Right renal cortex interstitium (tissue), 3 donors: ENCODE data around the gene MEIOB. TPM values are rescaled to one million over a fixed set of nuclear protein-coding genes. Genes with fewer than 3 reads are reported as not detected.

Source experiments
- DNase-seq, 3 donors: peaks; one replicate each; pipeline ENCODE4 v3.0.0-alpha.2; 2013; ENCODE audit warnings: low read depth in 3 of 3, low spot score in 2 of 3
- polyA plus RNA-seq, 3 donors: library from polyadenylated mRNA; unstranded; fragments of 120-200 nt; gene quantifications; one replicate each; pipeline ENCODE4 v1.2.1, GENCODE V29; 2013; ENCODE audit not compliant: insufficient read length in 3 of 3

The MEIOB gene
- polyA plus RNA-seq, 3 donors, result 1.1 to 1.3 (median 1.3) TPM

GRCh38 chr16:1789643-1790045 lies 82.3 kb downstream of the MEIOB start:
- no peak for DNase-seq

DNA sequence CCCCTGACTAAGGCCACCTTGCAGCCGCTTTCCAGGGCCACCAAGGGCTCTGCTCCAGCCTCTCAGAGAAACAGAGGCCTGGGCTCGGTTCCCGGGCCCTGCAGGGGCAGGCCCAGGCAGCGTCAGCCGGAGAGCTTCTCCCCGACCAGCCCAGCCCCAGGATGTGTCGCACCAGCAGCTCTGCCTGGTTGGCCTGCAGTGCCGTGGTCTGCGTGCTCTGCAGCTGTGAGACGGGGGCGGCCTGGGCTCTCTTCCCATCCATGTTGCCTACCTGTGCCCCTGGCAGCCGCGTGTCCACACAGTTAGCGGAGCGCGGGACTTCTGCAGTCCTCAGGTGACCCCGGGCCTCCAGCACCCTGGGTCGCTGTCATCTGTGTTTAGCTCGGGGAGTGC lies 83.3 kb downstream of the MEIOB start:
- DNase-seq, result no peak

DNA sequence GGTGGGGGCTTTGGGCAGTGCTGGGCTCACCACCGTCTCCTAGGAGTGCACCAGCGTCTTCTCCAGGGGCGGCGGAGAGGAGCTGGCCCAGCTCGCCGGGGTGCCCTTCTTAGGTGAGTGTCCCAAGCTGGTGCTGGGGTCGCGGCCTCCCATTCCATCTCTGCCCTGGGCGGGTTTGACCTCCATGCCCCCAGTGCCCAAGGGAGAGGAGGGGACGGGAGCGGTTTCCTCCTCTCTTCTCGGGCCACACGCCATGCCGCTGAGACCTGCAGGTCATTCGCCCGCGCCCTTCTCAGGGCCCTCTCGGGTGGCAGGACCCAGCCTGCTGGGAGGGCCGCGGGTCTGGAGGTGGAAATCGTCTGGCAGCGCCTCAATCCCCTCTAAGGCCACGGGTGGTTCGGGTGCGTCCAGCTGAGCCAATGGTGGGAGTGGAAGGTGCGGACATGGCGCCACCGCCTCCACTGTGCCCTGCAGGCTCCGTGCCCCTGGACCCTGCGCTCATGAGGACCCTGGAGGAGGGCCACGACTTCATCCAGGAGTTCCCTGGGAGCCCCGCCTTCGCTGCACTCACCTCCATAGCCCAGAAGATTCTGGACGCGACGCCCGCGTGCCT lies 83.8 kb downstream of the MEIOB start:
- no peak for DNase-seq

DNA sequence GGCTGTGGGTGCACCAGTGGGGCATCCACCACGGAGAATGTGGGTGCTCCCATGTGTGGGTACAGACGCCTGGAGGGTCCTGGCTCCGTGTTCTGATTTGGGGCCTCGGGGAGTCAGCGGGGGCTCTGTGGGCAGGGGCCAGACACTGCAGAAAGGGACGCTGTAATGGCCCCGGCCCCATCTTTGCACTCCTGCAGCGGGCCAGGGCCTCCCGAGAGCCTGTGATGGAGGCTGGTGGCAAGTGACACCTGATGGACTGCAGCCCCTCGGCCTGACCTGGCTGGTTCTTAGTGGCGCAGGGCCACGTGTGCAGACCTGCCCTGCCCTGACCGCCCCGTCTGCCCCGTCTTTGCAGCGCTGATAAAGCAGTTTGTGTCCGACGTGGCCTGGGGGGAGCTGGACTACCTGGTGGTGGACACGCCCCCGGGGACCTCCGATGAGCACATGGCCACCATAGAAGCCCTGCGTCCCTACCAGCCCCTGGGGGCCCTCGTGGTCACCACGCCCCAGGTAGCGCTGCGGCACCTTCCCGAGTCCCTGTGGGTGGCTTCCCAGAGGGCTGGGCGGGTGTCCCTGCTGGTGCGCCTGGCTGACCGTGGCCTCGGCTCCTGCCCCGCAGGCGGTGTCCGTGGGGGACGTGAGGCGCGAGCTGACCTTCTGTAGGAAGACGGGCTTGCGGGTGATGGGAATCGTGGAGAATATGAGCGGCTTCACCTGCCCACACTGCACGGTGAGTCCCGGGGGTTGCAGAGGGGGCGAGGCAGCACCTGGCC lies 84.5 kb downstream of the MEIOB start:
- DNase-seq, result no peak

GRCh38 chr16:1787056-1787321 lies 85.0 kb downstream of the MEIOB start:
- DNase-seq, result no peak

DNA sequence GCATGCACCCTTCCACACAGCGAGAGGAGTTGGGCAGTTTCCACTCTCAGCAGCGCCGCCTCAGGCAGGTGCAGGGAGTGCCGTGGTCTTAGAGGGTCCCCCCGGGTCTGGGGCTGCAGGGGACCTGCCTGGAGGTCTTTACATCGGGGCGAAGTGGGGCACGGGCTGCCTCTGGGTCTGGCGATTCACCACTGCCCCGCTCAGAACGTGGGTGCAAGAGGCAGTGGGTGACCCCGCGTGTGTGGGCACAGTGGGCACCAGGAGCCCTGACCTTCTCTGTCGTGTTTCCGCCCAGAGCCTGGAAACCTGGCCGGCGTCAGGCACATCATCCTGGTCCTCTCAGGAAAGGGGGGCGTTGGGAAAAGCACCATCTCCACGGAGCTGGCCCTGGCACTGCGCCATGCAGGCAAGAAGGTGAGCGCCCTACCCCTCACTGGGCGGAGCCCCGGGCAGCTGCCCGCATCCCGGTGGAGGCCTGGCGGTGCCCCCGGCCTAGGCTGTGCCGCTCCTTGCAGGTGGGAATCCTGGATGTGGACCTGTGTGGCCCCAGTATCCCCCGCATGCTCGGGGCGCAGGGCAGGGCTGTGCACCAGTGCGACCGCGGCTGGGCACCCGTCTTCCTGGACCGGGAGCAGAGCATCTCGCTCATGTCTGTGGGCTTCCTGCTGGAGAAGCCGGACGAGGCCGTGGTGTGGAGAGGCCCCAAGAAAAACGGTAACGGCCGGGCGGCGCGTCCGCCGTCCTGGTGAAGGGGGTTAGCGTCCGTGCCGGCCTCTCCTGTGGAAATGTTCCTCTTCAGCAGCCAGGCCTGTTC lies 85.5 kb downstream of the MEIOB start:
- no peak for DNase-seq

DNA sequence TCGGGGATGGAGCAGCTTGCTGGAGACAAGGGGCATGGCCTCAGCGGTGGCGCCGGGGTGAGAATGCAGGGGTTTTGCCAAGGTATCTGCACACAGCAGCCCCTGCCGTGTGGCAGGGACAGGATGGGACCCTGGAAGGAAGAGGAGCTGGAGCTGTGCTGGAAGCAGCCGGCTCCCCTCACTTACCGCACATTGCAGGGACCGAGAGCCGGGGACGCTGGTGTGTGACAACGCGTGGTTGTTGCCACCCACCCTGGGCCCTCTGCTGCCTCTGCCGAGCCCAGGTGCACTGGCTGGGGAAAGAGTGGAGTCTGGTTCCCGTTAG lies 86.2 kb downstream of the MEIOB start:
- no peak for DNase-seq

DNA sequence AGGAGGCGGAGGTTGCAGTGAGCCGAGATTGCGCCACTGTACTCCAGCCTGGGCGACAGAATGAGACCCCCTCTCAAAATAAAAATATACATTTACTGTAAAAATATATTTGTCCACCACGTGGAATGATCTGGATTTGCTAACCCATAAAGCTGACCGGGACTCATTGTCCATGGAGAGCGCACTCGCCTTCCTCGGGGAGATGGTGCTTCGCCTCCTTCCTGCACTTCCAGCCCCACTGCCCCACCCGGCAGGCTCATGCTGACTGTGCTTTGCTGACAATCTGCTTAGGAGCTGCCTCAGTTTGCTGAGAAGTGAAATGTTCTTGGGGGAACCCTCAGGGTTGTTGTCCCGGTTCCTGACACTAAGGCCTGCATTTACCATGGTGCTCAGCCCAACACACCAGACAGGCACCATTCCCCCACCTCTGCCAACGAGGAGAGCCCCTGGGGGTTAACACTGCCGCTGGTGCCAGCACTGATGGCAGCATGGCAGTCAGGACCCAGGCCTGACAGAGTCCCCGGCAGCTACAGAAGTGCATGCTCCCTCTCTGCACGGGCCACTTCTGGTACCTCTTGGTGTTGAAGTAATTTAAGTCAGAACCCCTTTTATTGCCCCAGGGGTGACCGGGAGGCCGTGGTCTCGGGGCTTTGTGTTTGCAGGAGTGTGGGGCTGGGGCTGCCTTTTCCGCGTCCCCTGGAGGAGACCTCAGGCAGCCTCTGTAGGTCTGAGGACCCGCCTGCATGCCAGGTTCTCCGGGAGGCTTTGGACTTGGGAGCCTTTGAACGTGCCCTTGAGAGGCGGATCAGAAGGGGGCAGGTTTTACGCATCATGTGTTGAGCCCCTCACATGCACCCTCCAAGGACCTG lies 86.8 kb downstream of the MEIOB start:
- no peak for DNase-seq

Other genes starting within 250 kb of the MEIOB start
- 10 to 100 TPM; 80.4 to 87.2 (median 81.1) TPM for gene JPT2, start 193.9 kb downstream of the MEIOB start, polyA plus RNA-seq
- gene MAPK8IP3, start 166.0 kb downstream of the MEIOB start, polyA plus RNA-seq, result 10 to 100 TPM; 28.6 to 39.6 (median 36.3) TPM
- 10 to 100 TPM; 18.8 to 22.1 (median 19.4) TPM for gene NME3, start 100.6 kb downstream of the MEIOB start, polyA plus RNA-seq
- gene EME2, start 99.4 kb downstream of the MEIOB start, polyA plus RNA-seq, result 1 to 10 TPM; 5.1 to 5.5 (median 5.2) TPM
- 10 to 100 TPM; 58.1 to 69.6 (median 65.0) TPM for gene MRPS34, start 99.0 kb downstream of the MEIOB start, polyA plus RNA-seq
- gene SPSB3, start 89.6 kb downstream of the MEIOB start, polyA plus RNA-seq, result 10 to 100 TPM; 30.8 to 35.7 (median 32.5) TPM
- 10 to 100 TPM; 31.1 to 38.7 (median 31.5) TPM for gene NUBP2, start 89.2 kb downstream of the MEIOB start, polyA plus RNA-seq
- 1 to 10 TPM; 1.3 to 2.0 (median 2.0) TPM for gene IGFALS, start 78.5 kb downstream of the MEIOB start, polyA plus RNA-seq
- 10 to 100 TPM; 35.4 to 44.8 (median 40.1) TPM for gene HAGH, start 45.3 kb downstream of the MEIOB start, polyA plus RNA-seq
- 10 to 100 TPM; 36.6 to 50.7 (median 48.3) TPM for gene FAHD1, start 45.0 kb downstream of the MEIOB start, polyA plus RNA-seq
- gene HS3ST6, start 46.3 kb upstream of the MEIOB start, polyA plus RNA-seq, result under 1 TPM; 0.12 to 0.24 (median 0.17) TPM
- 10 to 100 TPM; 63.0 to 70.1 (median 65.2) TPM for gene MSRB1, start 71.0 kb upstream of the MEIOB start, polyA plus RNA-seq
- under 1 TPM; 0.10 to 0.17 (median 0.16) TPM for gene RPL3L, start 82.5 kb upstream of the MEIOB start, polyA plus RNA-seq
- gene NDUFB10, start 87.4 kb upstream of the MEIOB start, polyA plus RNA-seq, result 100 to 1,000 TPM; 127 to 137 (median 129) TPM
- 1,000 to 10,000 TPM; 1,774 to 1,944 (median 1,840) TPM for gene RPS2, start 92.7 kb upstream of the MEIOB start, polyA plus RNA-seq
- not detected for gene RNF151, start 94.7 kb upstream of the MEIOB start, polyA plus RNA-seq
- gene TBL3, start 99.9 kb upstream of the MEIOB start, polyA plus RNA-seq, result 10 to 100 TPM; 27.4 to 34.3 (median 32.0) TPM
- under 1 TPM; 0.37 to 0.79 (median 0.60) TPM for gene NOXO1, start 109.3 kb upstream of the MEIOB start, polyA plus RNA-seq
- gene GFER, start 112.0 kb upstream of the MEIOB start, polyA plus RNA-seq, result 10 to 100 TPM; 20.5 to 22.0 (median 21.1) TPM
- 1 to 10 TPM; 1.3 to 1.9 (median 1.4) TPM for gene SYNGR3, start 117.8 kb upstream of the MEIOB start, polyA plus RNA-seq
- 10 to 100 TPM; 14.2 to 16.4 (median 15.4) TPM for gene ZNF598, start 137.7 kb upstream of the MEIOB start, polyA plus RNA-seq
- 1 to 10 TPM; 1.7 to 6.0 (median 3.9) TPM for gene NPW, start 147.6 kb upstream of the MEIOB start, polyA plus RNA-seq
- gene NHERF2, start 154.7 kb upstream of the MEIOB start, polyA plus RNA-seq, result 100 to 1,000 TPM in 1 of 3 donors, 10 to 100 TPM in 2; 82.6 to 106 (median 88.6) TPM
- gene NTHL1, start 175.7 kb upstream of the MEIOB start, polyA plus RNA-seq, result 10 to 100 TPM; 15.4 to 17.7 (median 16.9) TPM
- gene TSC2, start 175.8 kb upstream of the MEIOB start, polyA plus RNA-seq, result 100 to 1,000 TPM in 2 of 3 donors, 10 to 100 TPM in 1; 98.9 to 117 (median 108) TPM